Suprapubic skin (tissue), 4 donors: ENCODE results near the gene PKD2L1. TPM values are rescaled to one million over a fixed set of nuclear protein-coding genes. Genes with fewer than 3 reads are reported as not detected.

Experiments
- DNase-seq, 2 donors: peaks; one replicate each; pipeline ENCODE4 v3.0.0-alpha.2; 2019; ENCODE audit warnings: low spot score in 2 of 2
- H3K27ac ChIP-seq: fragments of 200-600 bp; sonication (generic); one replicate; pipeline ENCODE4 v1.5.1; 2019
- H3K27me3 ChIP-seq: fragments of 200-600 bp; sonication (generic); one replicate; pipeline ENCODE4 v1.5.1; 2019
- H3K36me3 ChIP-seq: fragments of 200-600 bp; sonication (generic); one replicate; pipeline ENCODE4 v1.5.1; 2019
- H3K4me1 ChIP-seq: fragments of 200-600 bp; sonication (generic); one replicate; pipeline ENCODE4 v1.5.1; 2019
- H3K4me3 ChIP-seq: fragments of 200-600 bp; sonication (generic); one replicate; pipeline ENCODE4 v1.5.1; 2019; ENCODE audit warnings: mild to moderate bottlenecking
- H3K9me3 ChIP-seq: fragments of 200-600 bp; sonication (generic); one replicate; pipeline ENCODE4 v1.5.1; 2019
- EP300 ChIP-seq: sonication (generic); formaldehyde crosslinking; IDR thresholded peaks from one replicate; pipeline ENCODE4 v1.6.1; 2017; ENCODE audit warnings: antibody characterized with exemption
- POLR2A ChIP-seq, 2 donors: fragments of 450-650 bp; IDR thresholded peaks; one replicate each; pipeline ENCODE4 v1.6.1; 2017; ENCODE audit warnings: antibody characterized with exemption in 2 of 2, mild to moderate bottlenecking in 2 of 2, moderate library complexity in 2 of 2
- POLR2AphosphoS5 ChIP-seq, 3 donors: sonication (generic); formaldehyde crosslinking; IDR thresholded peaks; one replicate each; pipeline ENCODE4 v1.6.1; 2017; ENCODE audit warnings: antibody characterized with exemption in 3 of 3
- WGBS: methylation state at CpG from one replicate; pipeline ENCODE4 v1.1.5; 2018; 5-methylcytosine and 5-hydroxymethylcytosine counted together
- total RNA-seq, 4 donors: library from RNA; depleted of rRNA; stranded (reverse); fragments of >200 nt; gene quantifications; one replicate each; pipeline ENCODE4 v1.1.0, GENCODE V29; 2016
- TF ChIP-seq, protein P1 (sequence below), 2 donors: fragments of 200-600 bp in 1 of 2; fragments of 450-650 bp in 1 of 2; sonication (generic) in 1 of 2; IDR thresholded peaks; one replicate each; pipeline ENCODE4 v1.5.1; 2016 to 2019; ENCODE audit warnings: antibody characterized with exemption in 2 of 2, mild to moderate bottlenecking in 1 of 2, moderate library complexity in 1 of 2

The PKD2L1 gene
- total RNA-seq, 4 donors from 2014 or later, result not detected

DNA sequence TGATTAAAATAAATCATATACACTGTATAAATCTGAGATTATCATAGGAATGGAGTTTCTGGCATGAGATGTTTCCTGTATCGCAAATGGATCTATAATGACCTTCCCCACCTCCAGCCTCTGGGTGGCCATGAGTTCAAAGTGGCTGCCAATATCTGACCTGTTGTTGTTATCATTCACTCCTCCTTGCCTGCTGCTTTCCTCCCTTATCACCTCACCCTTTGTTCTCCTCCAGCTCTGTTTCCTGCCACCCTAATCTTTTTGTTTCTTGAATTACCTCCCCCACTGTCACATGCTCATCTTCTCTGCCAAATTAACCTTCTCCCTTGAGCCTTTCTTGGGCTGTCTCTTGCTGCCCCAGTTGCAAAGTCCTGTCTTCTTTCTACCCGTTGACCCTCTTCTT is 29.0 kb upstream of the PKD2L1 start:
- no peak for DNase-seq
- Histone ChIP-seq H3K27me3 (no peaks in the 10 kb centered on the region), H3K4me1 (peaks cover 4% of the 10 kb centered on the region), H3K36me3 (peaks cover 4% of the 10 kb centered on the region), H3K27ac (no peak overlapping the region), H3K4me3 (no peak overlapping the region), H3K9me3 (no peaks in the 10 kb centered on the region)
- TF ChIP-seq, protein P1, sequence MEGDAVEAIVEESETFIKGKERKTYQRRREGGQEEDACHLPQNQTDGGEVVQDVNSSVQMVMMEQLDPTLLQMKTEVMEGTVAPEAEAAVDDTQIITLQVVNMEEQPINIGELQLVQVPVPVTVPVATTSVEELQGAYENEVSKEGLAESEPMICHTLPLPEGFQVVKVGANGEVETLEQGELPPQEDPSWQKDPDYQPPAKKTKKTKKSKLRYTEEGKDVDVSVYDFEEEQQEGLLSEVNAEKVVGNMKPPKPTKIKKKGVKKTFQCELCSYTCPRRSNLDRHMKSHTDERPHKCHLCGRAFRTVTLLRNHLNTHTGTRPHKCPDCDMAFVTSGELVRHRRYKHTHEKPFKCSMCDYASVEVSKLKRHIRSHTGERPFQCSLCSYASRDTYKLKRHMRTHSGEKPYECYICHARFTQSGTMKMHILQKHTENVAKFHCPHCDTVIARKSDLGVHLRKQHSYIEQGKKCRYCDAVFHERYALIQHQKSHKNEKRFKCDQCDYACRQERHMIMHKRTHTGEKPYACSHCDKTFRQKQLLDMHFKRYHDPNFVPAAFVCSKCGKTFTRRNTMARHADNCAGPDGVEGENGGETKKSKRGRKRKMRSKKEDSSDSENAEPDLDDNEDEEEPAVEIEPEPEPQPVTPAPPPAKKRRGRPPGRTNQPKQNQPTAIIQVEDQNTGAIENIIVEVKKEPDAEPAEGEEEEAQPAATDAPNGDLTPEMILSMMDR (IDR thresholded peaks at IDR 0.05), result no peak
- 62% methylated on average over 2 of the region's 2 CpGs for WGBS

DNA sequence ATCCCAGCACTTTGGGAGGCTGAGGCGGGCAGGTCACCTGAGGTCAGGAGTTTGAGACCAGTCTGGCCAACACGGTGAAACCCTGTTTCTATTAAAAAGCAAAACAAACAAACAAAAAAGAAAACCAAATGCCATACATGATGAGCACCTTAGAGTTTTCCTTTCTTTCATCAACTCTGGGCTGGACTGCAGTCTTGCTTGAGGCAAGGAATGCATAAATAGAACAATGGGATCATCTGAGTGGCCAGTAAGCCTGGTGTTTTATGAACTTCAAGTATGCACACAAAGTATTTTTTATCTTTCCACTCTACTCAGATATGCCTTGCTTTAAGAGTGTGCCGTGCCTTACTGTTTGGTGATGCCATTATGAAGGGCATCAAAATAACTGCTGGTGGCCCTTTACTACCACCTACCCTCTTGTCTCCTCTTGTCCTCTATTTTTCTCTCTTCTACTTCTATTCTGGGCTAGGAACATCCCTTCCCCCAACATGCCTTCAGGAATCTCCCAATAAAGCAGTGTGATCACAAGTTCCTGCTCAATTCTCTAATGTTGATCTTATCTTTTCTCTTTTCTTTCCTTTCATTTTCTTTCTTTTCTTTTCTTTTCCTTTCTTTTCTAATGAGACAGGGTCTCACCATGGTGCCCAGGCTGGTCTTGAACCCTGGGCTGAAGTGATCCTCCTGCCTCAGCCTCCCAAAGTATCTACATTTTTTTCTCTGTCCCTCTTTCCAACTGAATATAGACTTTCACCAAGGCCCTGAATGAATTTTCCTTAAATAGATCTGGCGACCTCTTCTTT is 27.2 kb upstream of the PKD2L1 start:
- Histone ChIP-seq H3K4me1 (peaks cover 4% of the 10 kb centered on the region), H3K36me3 (peaks cover 11% of the 10 kb centered on the region), H3K4me3 (no peak overlapping the region), H3K9me3 (no peaks in the 10 kb centered on the region), H3K27me3 (no peaks in the 10 kb centered on the region), H3K27ac (no peak overlapping the region)
- DNase-seq, result no peak
- TF ChIP-seq POLR2A (IDR thresholded peaks at IDR 0.05) (no peak), EP300 (no peak), POLR2AphosphoS5 (IDR thresholded peaks at IDR 0.05) (no peak)
- TF ChIP-seq, protein P1 (IDR thresholded peaks at IDR 0.05), result no peak
- 90% methylated on average over 4 of the region's 4 CpGs for WGBS

DNA sequence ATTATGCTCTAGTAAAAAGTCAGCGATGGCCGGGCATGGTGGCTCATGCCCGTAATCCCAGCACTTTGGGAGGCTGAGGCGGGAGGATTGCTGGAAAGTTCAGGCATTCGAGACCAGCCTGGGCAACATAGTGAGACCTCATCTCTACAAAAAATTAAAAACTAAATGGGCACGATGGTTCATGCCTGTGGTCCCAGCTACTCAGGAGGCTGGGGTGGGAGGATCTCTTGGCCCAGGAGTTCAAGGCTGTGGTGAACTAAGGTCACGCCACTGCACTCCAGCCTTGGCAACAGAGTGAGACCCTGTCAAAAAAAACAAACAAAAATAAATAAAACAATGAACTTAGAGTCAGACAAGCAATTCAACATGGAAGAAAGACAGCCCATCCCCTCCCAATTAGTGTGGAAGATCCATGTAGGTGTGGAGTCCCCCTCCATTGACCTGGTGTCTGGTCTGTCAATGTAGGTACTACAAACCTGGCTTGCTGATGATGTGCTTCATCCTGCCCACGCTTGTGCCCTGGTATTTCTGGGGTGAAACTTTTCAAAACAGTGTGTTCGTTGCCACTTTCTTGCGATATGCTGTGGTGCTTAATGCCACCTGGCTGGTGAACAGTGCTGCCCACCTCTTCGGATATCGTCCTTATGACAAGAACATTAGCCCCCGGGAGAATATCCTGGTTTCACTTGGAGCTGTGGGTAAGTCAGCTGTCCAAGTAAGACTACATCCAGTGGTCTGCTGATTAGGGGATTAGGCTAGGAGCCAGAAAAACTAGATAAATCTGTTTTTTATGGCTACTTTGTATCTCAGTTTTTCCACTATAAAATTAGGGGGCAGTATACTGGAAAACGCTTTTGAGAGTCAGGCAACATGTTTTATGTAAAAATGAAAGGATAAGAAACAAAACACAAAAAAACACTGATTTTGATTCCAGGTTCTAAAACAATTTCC is 26.3 kb upstream of the PKD2L1 start:
- WGBS, result 94% methylated on average over 14 of the region's 14 CpGs
- H3K4me1 ChIP-seq, result peaks cover 4% of the 10 kb centered on the region
- DNase-seq, result no peak
- no peak overlapping the region for H3K27ac ChIP-seq
- peaks cover 11% of the 10 kb centered on the region for H3K36me3 ChIP-seq
- no peak overlapping the region for H3K4me3 ChIP-seq
- TF ChIP-seq POLR2AphosphoS5 (IDR thresholded peaks at IDR 0.05) (no peak), EP300 (no peak), POLR2A (IDR thresholded peaks at IDR 0.05) (no peak)
- TF ChIP-seq, protein P1 (IDR thresholded peaks at IDR 0.05), result no peak
- H3K27me3 ChIP-seq, result no peaks in the 10 kb centered on the region
- no peaks in the 10 kb centered on the region for H3K9me3 ChIP-seq

DNA sequence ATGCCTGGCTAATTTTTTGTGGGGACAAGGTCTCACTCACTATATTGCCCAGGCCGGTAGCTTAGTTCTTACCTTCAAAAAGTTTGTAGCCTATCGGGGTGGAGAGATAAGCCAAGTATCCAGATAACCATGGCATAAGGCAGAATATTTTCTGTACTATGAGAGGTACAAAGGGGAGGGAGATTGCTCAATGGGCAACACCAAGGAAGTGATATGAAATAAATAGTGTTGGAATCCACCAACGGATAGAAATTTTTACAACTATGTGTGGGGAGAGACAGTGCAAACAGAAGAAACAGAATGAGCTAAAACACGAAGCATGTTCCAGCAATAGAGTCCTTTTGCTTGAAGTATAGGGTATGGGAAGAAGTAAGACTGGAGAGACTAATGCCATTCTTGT is 25.1 kb upstream of the PKD2L1 start:
- Histone ChIP-seq H3K4me3 (no peak overlapping the region), H3K36me3 (peaks cover 11% of the 10 kb centered on the region), H3K9me3 (no peaks in the 10 kb centered on the region), H3K27me3 (no peaks in the 10 kb centered on the region), H3K27ac (no peak overlapping the region), H3K4me1 (peaks cover 6% of the 10 kb centered on the region)
- 93% methylated on average over 4 of the region's 4 CpGs for WGBS
- DNase-seq, result no peak
- TF ChIP-seq POLR2A (IDR thresholded peaks at IDR 0.05), result no peak
- TF ChIP-seq EP300, result no peak
- TF ChIP-seq, protein P1 (IDR thresholded peaks at IDR 0.05), result no peak
